KG1 (cell line): ENCODE measurements around the gene MAPKAPK3.

Experiments
- DNase-seq: peaks from one replicate; lab custom pipeline; 2025; lab: John Stamatoyannopoulos, UW

Gene MAPKAPK3

GRCh38 chr3:50609071-50609762, 7.7 kb upstream of the MAPKAPK3 start:
- DNase-seq, result no peak

DNA sequence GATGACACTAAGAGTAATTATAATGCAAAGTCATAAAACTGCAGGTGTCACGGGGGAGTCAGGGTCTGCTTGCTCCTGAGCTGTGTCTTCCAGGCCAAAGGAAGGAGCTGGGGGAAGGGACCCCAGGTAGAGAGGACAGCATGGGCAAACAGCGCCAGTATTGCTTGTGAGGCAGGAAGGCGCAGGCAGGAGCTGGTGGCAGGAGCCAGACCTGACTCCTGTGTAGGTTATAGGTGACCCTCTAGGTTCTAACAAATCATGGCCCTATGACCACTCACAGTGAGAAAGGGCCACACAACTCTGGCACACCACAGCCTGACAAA, 7.2 kb upstream of the MAPKAPK3 start:
- no peak for DNase-seq

DNA sequence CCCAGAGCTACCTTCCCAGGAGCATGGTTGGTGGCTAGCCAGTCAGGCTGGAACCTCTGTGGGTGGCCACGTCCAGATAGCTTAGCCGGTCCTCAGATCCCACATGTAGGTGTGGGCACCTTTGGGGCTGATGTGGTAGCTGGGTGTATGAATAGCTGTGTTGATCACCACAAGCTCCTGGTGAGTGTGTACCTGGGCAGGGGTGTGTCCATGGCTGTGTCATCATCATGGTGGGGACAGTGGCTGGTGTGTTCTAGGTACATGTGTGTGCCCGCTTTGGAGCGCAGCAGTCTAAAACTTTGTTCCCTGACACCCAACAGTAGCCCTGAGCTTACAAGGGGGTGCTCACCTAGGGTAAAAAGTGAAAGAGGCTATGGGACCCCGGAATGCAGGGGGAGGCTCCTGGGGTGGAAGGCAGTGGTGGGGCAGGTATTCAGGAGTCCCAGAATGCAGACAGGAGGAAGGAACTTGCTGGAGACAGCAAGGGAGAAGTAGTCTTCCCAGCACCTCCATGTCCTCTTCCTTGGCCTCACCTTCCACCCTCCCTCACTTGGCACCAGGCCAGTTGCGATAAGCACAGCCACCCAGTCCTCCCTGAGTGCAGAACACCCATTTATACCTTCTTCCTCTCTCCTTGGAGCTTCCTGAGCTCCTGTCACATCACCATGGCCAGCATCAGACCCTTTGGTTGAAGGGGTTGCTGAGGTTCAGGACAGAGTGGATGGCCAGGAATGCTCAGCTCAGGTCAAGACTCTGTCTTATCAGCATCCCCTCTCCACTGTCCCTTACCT, 6.6 kb upstream of the MAPKAPK3 start:
- DNase-seq, result no peak

DNA sequence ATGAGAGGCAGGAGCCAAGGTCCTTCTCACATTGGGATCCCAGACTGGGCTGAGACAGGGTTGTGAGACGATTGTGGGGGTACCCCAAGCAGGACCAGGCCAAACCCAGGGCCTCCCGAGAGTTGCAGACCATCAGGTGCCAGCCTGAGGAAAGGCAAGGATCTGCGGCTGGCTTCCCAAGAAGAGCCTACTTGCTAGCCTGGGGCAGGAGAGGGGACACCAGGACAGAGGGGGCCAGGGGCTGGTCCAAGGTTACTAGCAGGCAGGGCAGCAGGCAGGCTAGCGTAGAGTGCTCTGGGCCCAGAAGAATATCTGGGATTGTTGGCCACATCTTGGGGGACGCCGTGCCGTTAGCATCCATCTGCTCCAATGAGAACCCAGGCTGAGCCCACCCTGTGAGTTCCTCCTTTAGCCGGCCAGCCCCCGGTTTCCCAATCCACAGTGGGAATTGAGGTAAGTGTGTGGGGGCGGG, 5.9 kb upstream of the MAPKAPK3 start:
- DNase-seq, result no peak

DNA sequence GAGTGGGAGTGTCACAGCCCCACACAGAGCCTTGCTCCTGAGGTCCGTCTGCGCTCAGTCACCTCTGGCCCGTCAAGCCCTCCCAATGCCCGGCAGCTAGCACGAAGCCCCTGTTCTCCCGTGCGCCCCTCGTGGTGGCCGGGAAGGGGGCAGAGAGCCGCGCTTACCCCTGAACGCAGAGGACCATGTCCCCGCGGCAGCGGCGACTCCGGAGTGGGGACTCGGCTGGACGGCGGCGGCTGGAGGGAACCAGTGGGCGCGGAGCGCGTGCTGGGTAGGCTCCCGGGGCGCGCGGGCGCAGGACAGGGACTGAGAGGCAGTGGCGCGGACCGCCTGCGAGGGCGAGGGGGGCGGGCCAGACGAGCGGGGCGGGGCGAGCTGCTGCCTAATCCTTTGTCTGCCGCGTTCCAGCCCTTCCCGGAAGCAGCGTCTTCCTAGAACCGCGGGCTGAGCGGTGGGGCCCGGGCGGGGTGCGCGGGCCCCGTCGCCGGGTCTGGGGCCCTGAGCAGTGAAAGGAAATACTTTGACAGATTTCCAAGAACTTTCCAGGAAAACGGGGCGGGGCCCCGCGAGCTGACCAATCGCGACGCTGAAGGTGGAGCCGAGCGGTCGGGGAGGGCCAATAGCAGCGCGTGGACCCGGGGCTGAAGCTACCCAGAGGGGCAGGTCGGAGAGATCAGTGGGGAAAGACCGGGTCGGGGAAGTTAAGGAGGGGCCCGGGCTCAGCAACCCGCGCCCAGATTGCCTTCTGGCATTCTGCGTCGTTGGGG, 5.3 kb upstream of the MAPKAPK3 start, which contains the start of gene CISH:
Gene CISH, minus strand, starts transcription at position 311 of the 770 bp plus-strand sequence. Its CDS starts 124 bp downstream, at position 187.
- peak; percentile 99 for DNase-seq

- DNase-seq, result no peak
Measured at GRCh38 chr3:50612234-50612882, 4.6 kb upstream of the MAPKAPK3 start.

- DNase-seq, result no peak
Measured at GRCh38 chr3:50612970-50613846, 3.7 kb upstream of the MAPKAPK3 start.

DNA sequence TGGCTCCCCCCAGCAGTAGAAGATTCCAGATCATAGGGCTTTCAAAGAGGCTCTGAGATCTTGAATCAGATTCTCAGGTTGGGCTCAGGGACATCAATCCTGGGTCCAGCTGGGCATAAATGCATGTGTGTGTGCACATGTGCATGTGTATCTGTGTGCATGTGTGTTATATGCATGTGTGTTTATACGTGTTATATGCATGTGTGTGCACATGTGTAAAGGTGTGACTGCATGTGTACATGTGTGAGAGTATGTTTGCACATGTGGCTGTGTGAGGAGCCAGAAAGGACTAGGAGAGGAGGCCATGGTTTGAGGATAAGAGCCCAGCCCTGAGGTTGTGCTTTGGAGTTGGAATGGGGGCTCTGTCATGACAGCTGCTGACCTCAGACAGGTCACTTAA, 1.8 kb upstream of the MAPKAPK3 start:
- no peak for DNase-seq

DNA sequence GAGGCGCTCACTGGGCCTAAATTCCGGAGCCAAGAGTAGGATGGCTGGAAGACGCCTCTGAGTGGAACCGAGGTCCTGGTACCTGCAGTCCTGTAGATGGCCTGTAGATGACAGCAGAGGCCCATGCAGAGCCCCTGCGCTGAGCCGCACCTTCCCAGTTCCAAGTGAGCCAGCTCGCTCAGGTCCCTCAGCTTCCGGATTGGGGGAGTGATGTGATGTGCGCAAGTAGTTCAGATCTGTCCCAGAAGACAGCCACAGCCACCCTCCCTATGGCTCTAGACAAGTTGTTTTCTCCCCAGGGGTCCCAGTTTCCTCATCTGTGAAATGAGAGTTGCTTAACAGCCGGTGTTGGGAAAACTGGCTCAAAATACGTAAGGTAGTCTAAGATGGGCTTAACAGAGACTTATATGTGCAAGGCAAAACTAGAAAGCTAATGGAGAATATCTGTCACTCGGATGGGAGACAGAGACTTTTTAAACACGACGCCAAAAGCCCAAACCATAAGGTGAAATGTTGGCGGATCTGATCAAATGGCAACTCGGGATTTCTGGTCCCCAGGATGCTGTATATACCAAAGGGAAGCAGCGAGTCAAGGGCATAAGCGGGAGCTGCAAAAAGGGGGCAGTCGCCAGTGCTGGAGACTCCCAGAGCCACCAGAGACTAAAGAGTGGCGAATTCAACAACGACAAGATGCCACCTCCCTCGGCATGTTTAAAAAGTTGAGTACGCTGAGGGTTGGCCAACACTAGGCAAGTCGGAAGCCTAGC, 765 bp upstream of the MAPKAPK3 start:
- DNase-seq, result peak; percentile 67

DNA sequence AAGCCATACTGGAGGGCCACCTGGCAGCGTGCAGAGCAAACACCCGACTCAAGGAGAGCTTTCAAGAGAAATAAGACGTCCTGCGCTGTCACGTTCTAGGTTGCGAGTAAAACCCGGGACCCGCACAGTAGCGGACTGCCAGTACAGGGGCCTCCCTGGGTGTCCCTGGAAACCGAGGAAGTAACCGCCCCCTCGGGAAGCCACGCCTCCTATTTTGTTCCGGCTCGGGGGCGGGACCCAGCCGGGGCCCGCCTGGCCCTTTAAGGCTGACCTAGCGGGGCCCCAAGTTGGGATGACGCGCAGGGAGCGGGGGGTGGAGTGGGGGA, 218 bp upstream of the MAPKAPK3 start:
- DNase-seq, result peak; percentile 92

- DNase-seq, result no peak
Measured at GRCh38 chr3:50617911-50618481, 1.0 kb downstream of the MAPKAPK3 start.

- DNase-seq, result peak; percentile 48
Measured at GRCh38 chr3:50620420-50620819, 3.5 kb downstream of the MAPKAPK3 start.

DNA sequence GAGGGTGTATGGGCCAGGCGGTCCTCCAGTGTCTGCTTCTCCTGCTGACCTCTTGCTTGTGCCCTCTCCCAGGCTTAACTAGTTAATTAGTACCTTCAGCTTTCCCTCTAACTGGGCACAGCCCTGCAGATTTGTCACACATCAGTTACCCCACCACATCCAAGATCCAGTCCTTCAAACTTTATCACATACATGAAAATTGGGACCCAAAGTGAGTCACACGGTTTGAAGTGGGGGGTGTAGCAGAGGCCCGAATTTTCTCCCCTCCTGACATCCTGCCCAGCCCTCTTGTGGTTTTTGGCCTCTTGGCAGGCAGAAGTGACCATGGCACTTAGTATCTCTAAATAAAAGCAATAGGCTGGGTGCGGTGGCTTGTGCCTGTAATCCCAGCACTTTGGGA, 3.9 kb downstream of the MAPKAPK3 start:
- DNase-seq, result no peak

DNA sequence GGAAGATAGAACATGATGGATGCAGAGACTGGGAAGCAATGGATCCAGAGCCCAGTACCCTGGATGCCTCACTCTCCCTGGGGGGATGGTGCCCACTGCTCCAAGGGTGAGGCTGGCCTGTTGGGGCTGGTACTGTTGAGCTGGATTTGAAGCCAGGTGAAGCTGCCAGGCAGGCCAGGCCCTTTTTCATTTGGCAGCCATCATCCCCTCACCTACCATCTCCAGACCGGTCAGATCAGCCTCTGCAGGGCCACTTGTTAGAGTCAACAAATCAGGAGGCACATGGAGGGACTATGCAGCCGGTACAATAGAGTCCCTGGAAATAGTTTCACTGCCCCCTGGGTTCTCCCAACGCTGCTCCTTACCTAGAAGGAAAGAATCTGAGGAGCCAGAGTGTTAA, 5.9 kb downstream of the MAPKAPK3 start:
- no peak for DNase-seq

DNA sequence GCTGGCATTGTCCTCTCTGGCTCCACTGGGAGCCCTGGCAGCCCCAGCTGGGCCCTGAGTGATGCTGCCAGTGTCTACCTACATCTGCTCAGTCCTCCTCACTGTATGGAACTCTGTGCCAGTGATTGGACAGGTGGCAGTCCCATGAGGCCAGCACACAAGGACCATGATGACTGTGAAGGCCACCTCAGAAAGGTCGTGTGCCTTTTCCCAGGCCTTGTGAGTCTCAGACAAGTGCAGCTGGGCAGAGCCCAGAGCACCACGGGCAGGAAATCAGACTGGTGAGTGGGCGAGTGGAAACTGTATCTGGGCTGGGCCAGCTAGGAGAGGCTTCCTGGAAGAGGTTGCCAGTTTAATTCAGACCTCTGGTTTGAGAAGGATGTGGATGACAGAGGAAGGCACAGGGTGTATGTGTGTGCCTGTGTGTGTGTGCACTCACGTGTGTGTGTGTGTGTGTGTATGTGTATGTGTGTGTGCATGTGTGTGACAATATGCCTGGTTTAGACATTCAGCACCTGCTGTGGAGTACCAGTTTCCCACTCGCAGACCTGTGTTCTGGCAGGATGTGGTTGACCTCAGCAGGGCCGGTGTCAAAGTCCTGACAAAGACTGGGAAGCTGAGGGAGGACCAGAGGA, 7.0 kb downstream of the MAPKAPK3 start:
- peak; percentile 42 for DNase-seq

GRCh38 chr3:50624634-50625033, 7.7 kb downstream of the MAPKAPK3 start:
- DNase-seq, result no peak

GRCh38 chr3:50625231-50626182, 8.6 kb downstream of the MAPKAPK3 start:
- no peak for DNase-seq

- DNase-seq, result no peak
Measured at GRCh38 chr3:50626401-50626800, 9.4 kb downstream of the MAPKAPK3 start.
